Heart left ventricle (tissue), 13 donors: ENCODE results near the gene SLC8A3.

ENCODE experiments used
- POLR2A ChIP-seq, 2 donors: fragments of 450-650 bp; IDR thresholded peaks; one replicate each; pipeline ENCODE4 v1.6.1; 2017; ENCODE audit warnings: antibody characterized with exemption in 2 of 2, mild to moderate bottlenecking in 2 of 2, moderate library complexity in 2 of 2
- TF ChIP-seq, protein P1 (sequence below), 12 donors: fragments of 200-600 bp; sonication (generic) in 4 of 12; IDR thresholded peaks; one replicate each; pipeline versions ENCODE4 v1.5.0 to v1.8.0; 2018 to 2022; ENCODE audit warnings: antibody characterized with exemption in 12 of 12, mild to moderate bottlenecking in 5 of 12
- donor health status: ischemic (EF 13 %, LVEDD 7.1; RV severe dilation, severe dysfunction).
- donor health status: DM: no; HTN: yes; CAD: no.
- donor health status: DM: no; HTN: no; CAD: no.
- donor health status: ischemic (EF 25% LVEDD 6.9; RV normal size, moderate dysfunction).
- donor health status: ischemic (EF 25% LVEDD 5.7; RV mildly dilated, moderate dysfunction).
- donor health status: ischemic (EF 35%, LVEDD 5.7; RV mildly dilated, moderate dysfunction).
- donor health status: nonischemic (EF 11% LVEDD 7.7; RV severe dilation, severe dysfunction).
- donor health status: DM: yes; HTN: yes; CAD: no.
- donor health status: PGD.
- donor health status: ischemic (EF 29% LVEDD 5.4; RV normal size, mild dysfunction).
- donor health status: nonischemic (EF 23%, LVEDD 6.1; RV moderate dilation, normal function).

DNA sequence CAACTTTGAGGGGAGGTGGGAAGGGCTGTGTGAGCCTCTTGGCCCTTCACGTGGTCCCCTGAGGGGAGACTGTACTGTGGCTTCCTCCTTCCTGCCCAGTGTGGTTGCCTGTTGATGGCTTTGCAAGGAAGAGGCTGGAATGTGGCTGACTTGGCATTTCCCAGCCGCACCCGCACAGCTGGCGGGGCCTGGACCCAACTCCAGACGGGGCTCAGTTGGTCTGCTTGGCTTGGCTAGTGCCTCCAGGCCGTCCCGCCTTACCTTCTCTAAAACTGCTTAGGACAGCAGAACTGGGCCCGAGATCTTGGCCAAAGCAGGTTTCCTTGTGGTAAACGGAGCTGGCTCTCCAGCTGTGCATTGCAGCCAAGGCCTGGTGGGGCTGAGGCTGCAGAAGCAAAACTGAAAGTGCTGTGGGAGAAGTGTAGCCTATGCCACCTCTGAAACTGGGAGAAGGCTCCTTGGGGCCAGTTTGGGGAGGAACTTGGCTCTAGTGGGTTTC lies 170.0 kb downstream of the SLC8A3 start:
- TF ChIP-seq, protein P1, sequence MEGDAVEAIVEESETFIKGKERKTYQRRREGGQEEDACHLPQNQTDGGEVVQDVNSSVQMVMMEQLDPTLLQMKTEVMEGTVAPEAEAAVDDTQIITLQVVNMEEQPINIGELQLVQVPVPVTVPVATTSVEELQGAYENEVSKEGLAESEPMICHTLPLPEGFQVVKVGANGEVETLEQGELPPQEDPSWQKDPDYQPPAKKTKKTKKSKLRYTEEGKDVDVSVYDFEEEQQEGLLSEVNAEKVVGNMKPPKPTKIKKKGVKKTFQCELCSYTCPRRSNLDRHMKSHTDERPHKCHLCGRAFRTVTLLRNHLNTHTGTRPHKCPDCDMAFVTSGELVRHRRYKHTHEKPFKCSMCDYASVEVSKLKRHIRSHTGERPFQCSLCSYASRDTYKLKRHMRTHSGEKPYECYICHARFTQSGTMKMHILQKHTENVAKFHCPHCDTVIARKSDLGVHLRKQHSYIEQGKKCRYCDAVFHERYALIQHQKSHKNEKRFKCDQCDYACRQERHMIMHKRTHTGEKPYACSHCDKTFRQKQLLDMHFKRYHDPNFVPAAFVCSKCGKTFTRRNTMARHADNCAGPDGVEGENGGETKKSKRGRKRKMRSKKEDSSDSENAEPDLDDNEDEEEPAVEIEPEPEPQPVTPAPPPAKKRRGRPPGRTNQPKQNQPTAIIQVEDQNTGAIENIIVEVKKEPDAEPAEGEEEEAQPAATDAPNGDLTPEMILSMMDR (IDR thresholded peaks at IDR 0.05), result no peak
- no peak for TF ChIP-seq POLR2A (IDR thresholded peaks at IDR 0.05)
